Tibial artery (tissue), 4 donors: ENCODE measurements around the gene SNX15.

Source experiments
- DNase-seq, 2 donors: peaks; one replicate each; pipeline ENCODE4 v3.0.0-alpha.2; 2019
- H3K27ac ChIP-seq, 2 donors: fragments of 200-600 bp; sonication (generic) in 1 of 2; 1 replicate in 1 of 2; 2 replicates in 1 of 2; pipeline ENCODE4 v1.5.1; 2018 to 2019; ENCODE audit warnings: mild to moderate bottlenecking in 1 of 2
- H3K27me3 ChIP-seq, 2 donors: fragments of 200-600 bp; sonication (generic) in 1 of 2; one replicate each; pipeline versions ENCODE4 v1.5.1 to v1.6.0; 2016 to 2019
- H3K36me3 ChIP-seq, 3 donors: fragments of 200-600 bp; sonication (generic) in 2 of 3; one replicate each; pipeline ENCODE4 v1.5.1; 2016 to 2019; ENCODE audit warnings: mild to moderate bottlenecking in 2 of 3
- H3K4me1 ChIP-seq, 4 donors: fragments of 200-600 bp; sonication (generic) in 2 of 4; 1 replicate in 3 of 4; 2 replicates in 1 of 4; pipeline ENCODE4 v1.5.1; 2016 to 2019
- H3K4me3 ChIP-seq, 2 donors: fragments of 200-600 bp; sonication (generic) in 1 of 2; 1 replicate in 1 of 2; 2 replicates in 1 of 2; pipeline ENCODE4 v1.5.1; 2018 to 2019; ENCODE audit warnings: mild to moderate bottlenecking in 2 of 2
- H3K9me3 ChIP-seq, 3 donors: fragments of 200-600 bp; sonication (generic) in 1 of 3; one replicate each; pipeline ENCODE4 v1.5.1; 2016 to 2019
- intact Hi-C: fragments of 100-400 bp; cut with DNase I; formaldehyde crosslinking; loops from one replicate; pipeline ENCODE4 v1.15.0; 2023; ENCODE audit warnings: low total_unique reads
- TF ChIP-seq, protein P1 (sequence below), 2 experiments: fragments of 200-600 bp in 1 of 2; fragments of 450-650 bp in 1 of 2; IDR thresholded peaks; one replicate each; pipeline ENCODE4 v1.5.1; 2017 to 2019; ENCODE audit warnings: antibody characterized with exemption in 2 of 2, mild to moderate bottlenecking in 1 of 2, moderate library complexity in 1 of 2

SNX15 gene

DNA sequence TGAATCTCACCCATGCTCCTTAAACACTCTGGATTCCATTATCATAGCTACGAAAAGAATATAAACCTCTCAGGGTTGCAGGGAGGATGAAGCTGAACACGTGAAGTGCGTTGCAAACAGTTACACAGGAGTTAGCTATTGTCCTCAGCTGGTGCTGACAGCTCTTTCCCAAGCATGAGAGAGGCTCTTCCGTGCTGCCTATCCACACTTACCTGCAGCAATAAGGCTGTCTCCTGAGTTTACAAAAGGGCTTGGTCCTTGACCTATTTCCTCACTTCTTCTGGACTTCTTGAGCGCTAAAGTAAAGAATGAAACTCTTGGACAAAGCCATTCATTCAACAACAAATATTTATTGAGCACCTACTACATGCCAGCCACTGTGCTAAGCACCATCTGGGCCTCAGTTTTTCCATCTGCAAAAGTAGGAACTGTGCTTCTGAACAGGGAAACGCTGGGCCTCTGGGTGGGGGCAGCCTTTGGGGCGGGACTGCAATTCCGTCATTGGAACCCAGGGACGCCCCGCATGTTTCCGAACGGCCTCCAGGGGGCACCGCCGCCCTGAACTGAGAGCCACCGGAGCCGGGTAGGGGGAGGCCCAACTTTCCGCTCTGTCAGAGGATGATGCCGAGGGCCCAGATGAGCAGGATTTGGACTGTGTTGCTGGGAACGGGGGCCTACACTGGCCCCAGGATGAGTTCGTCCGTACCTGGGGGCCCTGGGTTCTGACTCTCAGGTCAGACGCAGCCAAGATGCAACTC is 13.9 kb upstream of the SNX15 start:
- Histone ChIP-seq H3K27ac (peak overlapping the region; percentile 94 to 95), H3K27me3 (no peaks in the 10 kb centered on the region), H3K4me3 (peak overlapping the region; percentile 68 to 70), H3K4me1 (peaks cover 6 to 23% (median 19%) of the 10 kb centered on the region in 4 donors), H3K9me3 (no peaks in the 10 kb centered on the region), H3K36me3 (peaks cover 2 to 10% (median 5%) of the 10 kb centered on the region in 3 donors)
- peak; percentile 93 to 95 for DNase-seq
- intact Hi-C loops, result loop anchor here (5.0 kb wide), 2 partner anchors 104 to 161 kb away; partner anchors contain the start of gene ZNHIT2
- TF ChIP-seq, protein P1, sequence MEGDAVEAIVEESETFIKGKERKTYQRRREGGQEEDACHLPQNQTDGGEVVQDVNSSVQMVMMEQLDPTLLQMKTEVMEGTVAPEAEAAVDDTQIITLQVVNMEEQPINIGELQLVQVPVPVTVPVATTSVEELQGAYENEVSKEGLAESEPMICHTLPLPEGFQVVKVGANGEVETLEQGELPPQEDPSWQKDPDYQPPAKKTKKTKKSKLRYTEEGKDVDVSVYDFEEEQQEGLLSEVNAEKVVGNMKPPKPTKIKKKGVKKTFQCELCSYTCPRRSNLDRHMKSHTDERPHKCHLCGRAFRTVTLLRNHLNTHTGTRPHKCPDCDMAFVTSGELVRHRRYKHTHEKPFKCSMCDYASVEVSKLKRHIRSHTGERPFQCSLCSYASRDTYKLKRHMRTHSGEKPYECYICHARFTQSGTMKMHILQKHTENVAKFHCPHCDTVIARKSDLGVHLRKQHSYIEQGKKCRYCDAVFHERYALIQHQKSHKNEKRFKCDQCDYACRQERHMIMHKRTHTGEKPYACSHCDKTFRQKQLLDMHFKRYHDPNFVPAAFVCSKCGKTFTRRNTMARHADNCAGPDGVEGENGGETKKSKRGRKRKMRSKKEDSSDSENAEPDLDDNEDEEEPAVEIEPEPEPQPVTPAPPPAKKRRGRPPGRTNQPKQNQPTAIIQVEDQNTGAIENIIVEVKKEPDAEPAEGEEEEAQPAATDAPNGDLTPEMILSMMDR (IDR thresholded peaks at IDR 0.05), result peak; percentile 76 to 89

DNA sequence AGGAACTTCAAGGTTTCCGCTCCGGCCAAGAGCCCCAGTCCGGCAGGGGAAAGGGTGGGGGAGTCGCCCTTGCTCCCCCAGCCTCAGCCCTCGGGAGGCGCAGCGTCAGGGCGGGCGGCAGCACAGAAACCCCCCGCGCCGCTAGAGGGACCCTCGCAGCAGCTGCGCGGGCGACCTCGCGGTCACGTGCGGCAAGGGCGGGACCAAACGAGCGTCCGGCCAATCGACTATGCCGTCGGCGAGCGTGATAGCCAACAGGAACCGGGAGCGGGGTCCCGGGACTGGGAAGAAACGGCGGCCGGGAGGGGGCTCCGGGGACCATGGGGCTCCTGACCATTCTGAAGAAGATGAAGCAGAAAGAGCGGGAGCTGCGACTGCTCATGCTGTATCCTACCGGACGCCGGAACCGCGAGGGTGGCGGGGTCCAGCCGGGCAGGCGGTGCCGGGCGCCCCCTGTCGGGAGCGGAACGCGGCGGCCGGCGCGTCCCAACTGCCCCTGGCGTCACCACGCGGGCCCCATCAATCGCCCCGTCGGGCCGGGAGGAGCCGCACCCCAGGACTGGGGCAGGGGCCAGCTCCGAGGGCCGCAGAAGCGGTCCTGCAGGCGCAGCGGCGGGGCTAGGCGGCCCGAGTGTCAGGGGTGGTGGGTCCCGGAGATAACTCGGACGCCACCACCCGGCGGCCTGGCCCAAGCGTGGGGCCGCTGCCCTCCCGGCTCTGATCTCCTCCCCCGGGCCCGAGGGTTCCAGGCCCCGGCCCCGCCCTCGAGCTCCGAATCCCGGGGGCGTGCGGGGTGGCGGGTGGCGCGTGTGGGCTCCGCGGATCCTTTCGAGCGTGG is 13.1 kb upstream of the SNX15 start, which contains the start of gene ARL2:
Gene ARL2, plus strand, starts transcription at position 273 of the 838 bp plus-strand sequence. Its CDS starts 48 bp downstream, at position 321.
- TF ChIP-seq, protein P1 (IDR thresholded peaks at IDR 0.05), result peak; percentile 79 to 80
- Histone ChIP-seq H3K9me3 (no peaks in the 10 kb centered on the region), H3K36me3 (peaks cover 9 to 18% (median 13%) of the 10 kb centered on the region in 3 donors), H3K27ac (peak within 1 kb of the TSS; percentile 94 to 95), H3K27me3 (no peaks in the 10 kb centered on the region), H3K4me3 (peak within 1 kb of the TSS; percentile 68 to 70), H3K4me1 (peaks cover 6 to 23% (median 19%) of the 10 kb centered on the region in 4 donors)
- intact Hi-C loops, result loop anchor here (5.0 kb wide), 2 partner anchors 103 to 162 kb away; partner anchors contain the start of gene ZNHIT2
- DNase-seq, result peak; percentile 89 to 95

DNA sequence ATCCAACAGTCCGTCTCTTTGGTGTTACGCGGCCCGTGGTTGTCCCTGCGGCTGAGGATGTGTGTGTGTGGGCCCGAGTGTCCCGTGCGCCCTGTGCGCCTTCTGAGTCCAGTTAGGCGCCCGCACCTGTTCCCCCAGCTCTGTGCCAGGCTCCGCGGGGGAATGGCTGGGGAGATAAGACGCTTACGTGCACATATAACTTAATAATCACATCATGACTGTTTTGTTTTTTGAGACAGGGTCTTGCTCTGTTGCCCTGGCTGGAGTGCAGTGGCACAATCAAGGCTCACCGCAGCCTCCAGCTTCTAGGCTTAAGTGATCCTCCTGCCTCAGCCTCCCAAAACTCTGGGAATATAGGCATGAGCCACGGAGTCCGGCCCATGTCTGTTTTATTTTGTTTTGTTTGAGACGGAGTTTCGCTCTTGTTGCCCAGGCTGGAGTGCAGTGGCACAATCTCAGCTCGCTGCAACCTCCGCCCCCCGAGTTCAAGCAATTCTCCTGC is 12.5 kb upstream of the SNX15 start:
- H3K27me3 ChIP-seq, result no peaks in the 10 kb centered on the region
- peak in 1 of 2 donors; percentile 47 for DNase-seq
- peaks cover 6 to 23% (median 19%) of the 10 kb centered on the region in 4 donors for H3K4me1 ChIP-seq
- intact Hi-C loops, result loop anchor here (5.0 kb wide), 2 partner anchors 103 to 162 kb away; partner anchors contain the start of gene ZNHIT2
- no peaks in the 10 kb centered on the region for H3K9me3 ChIP-seq
- peak overlapping the region; percentile 68 to 70 for H3K4me3 ChIP-seq
- peak overlapping the region; percentile 94 to 95 for H3K27ac ChIP-seq
- H3K36me3 ChIP-seq, result peaks cover 9 to 25% (median 13%) of the 10 kb centered on the region in 3 donors
- TF ChIP-seq, protein P1 (IDR thresholded peaks at IDR 0.05), result no peak

DNA sequence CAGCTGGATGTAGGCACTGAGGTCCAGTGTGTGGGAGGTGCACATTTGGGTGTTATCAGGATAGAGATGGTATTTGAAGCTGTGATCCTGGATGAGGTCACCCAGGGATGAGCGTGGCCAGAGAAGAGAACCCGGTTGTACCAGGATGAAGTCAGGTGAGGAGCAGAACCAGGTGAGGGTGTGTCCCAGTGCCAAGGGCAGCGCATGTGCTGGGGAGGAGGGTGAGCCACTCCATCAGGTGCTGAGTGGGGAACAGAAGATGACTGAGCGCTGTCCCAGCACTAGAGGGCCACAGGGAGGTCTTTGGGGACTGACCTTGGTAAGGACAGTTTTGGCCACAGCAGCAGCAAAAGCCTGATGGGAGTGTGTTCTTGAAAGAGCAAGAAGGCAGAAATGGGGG is 10.5 kb upstream of the SNX15 start:
- H3K4me1 ChIP-seq, result peaks cover 6 to 23% (median 19%) of the 10 kb centered on the region in 4 donors
- no peaks in the 10 kb centered on the region for H3K9me3 ChIP-seq
- TF ChIP-seq, protein P1 (IDR thresholded peaks at IDR 0.05), result no peak
- intact Hi-C loops, result no loop called here
- H3K27ac ChIP-seq, result no peak overlapping the region
- H3K27me3 ChIP-seq, result no peaks in the 10 kb centered on the region
- H3K4me3 ChIP-seq, result no peak overlapping the region
- DNase-seq, result no peak
- peaks cover 25 to 44% (median 29%) of the 10 kb centered on the region in 3 donors for H3K36me3 ChIP-seq

DNA sequence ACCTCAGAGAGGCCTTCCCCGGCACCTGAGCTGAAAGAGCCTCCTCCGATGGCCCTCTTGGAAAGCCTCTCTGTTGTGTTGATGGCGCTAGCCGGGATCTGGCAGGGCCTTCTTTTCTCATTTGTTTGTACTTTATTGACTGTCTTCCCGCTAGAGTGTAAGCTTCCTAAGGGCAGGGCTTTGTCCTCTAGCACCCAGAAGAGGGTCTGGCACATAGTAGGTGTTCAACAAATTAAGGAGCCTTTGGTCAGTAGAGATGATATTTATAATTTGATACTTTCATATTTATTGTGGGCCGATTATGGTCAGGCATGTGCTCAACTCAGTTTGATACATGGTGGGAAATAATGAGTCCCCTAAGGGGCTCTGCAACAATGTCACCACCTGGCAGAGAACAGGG is 9.3 kb upstream of the SNX15 start:
- H3K36me3 ChIP-seq, result peaks cover 28 to 56% (median 40%) of the 10 kb centered on the region in 3 donors
- intact Hi-C loops, result no loop called here
- H3K9me3 ChIP-seq, result no peaks in the 10 kb centered on the region
- H3K27me3 ChIP-seq, result no peaks in the 10 kb centered on the region
- TF ChIP-seq, protein P1 (IDR thresholded peaks at IDR 0.05), result no peak
- H3K4me1 ChIP-seq, result peaks cover 6 to 20% (median 16%) of the 10 kb centered on the region in 4 donors
- no peak overlapping the region for H3K4me3 ChIP-seq
- H3K27ac ChIP-seq, result no peak overlapping the region
- DNase-seq, result no peak
